H1 (cell line): ENCODE data around the gene BAIAP2. TPM values are rescaled to one million over a fixed set of nuclear protein-coding genes. Genes with fewer than 3 reads are reported as not detected.

ENCODE experiments used
- CBX8 ChIP-seq: fragments of 300-800, 300-1000 bp; sonication (generic); IDR thresholded peaks from 2 replicates; pipeline ENCODE4 v1.7.1; 2016; ENCODE audit warnings: low read depth, low read length, borderline replicate concordance
- CTCF ChIP-seq, 3 experiments: IDR thresholded peaks; 1 replicate in 2 of 3; 2 replicates in 1 of 3; pipeline versions ENCODE4 v1.5.1 to v1.6.1; 2011; ENCODE audit warnings: low read length in 3 of 3, mild to moderate bottlenecking in 3 of 3, inconsistent platforms in 2 of 3, low read depth in 1 of 3, moderate library complexity in 1 of 3; ENCODE audit not compliant: insufficient read depth in 1 of 3; ENCODE audit errors: control extremely low read depth in 1 of 3
- NANOG ChIP-seq: IDR thresholded peaks from 2 replicates; pipeline ENCODE4 v1.6.1; 2011; ENCODE audit warnings: low read length, low read depth, mild to moderate bottlenecking, inconsistent platforms; ENCODE audit not compliant: insufficient read depth, poor library complexity, severe bottlenecking
- RNF2 ChIP-seq: fragments of 200-900, 300-1000 bp; sonication (generic); IDR thresholded peaks from 2 replicates; pipeline ENCODE4 v1.7.1; 2016; ENCODE audit warnings: borderline replicate concordance, low read depth, mild to moderate bottlenecking, antibody characterized with exemption, low read length; ENCODE audit not compliant: poor library complexity, severe bottlenecking; ENCODE audit errors: missing control alignments
- TAF7 ChIP-seq: optimal IDR thresholded peaks from 2 replicates; pipeline ENCODE3; 2011; ENCODE audit warnings: low read depth, mild to moderate bottlenecking, inconsistent platforms, low read length, moderate library complexity, borderline replicate concordance
- polyA plus RNA-seq, 7 experiments: library from polyadenylated mRNA; depleted of rRNA in 3 of 7; stranded (reverse) in 5 of 7; unstranded in 2 of 7; fragments of >200 nt in 5 of 7; fragments of 200-250 nt in 2 of 7; gene quantifications; 1 replicate in 5 of 7; 2 replicates in 1 of 7; 4 replicates in 1 of 7; pipeline versions ENCODE4 v1.2.1 to v1.2.3, GENCODE V29; 2011 to 2013; ENCODE audit warnings: missing spikeins in 2 of 7, mixed read lengths in 2 of 7
- total RNA-seq: library from RNA; stranded (reverse); fragmentation: NEBNext Ultra II Directional; extraction: Animal tissue kit (Norgen Biotek cat#: 25700); gene quantifications from 2 replicates; pipeline ENCODE4 v1.2.1, GENCODE V29; 2021

BAIAP2 gene
- total and polyA plus RNA-seq, 2 of the 8 experiments (the other 6 are each of a cell fraction or from before 2014, with no cell fraction given) = 10.0 to 22.8 TPM

DNA sequence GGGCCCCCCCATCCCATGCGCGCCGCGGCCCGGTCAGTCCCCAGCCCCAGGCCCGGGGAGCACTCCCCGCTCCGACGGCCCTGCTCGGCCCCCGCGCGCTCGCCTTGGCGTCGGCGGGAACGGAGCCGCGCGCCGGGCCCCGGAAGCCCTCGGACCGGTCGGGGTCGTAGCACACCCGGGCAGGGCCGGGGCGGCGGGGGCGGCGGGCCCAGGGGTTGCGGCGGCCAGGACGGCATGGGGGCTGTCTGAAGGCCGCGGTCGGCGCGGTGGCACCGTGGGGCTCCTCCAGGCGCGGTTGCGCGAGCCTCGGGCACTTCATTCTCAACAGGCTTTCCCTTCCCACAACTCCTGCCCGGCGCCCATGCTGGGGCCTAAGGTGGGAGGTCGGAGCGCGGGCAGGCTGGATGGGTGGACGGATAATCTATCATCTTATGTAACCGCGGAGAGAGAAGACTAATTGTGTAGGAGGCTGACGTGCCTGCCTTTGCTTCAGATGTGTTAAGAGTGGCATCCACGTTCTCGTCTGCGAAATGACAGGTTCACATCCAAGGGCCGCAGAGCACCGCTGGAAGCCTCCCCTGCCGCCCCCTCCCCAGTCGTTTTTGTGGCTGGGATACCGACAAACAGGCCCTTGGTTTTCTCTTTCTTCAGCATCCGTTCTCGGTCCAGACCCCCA lies 708 bp downstream of the BAIAP2 start (continued):
- TF ChIP-seq CTCF (IDR thresholded peaks at IDR 0.05; ENCODE audit: control extremely low read depth in 1 of 3, insufficient read depth in 1 of 3, low read depth in 1 of 3, low read length in 3 of 3) (no peak), CBX8 (no peak), TAF7 (no peak), RNF2 (no peak), NANOG (no peak)
